H9 (cell line): Measurements from ENCODE around the gene THBS2. TPM values are rescaled to one million over a fixed set of nuclear protein-coding genes. Genes with fewer than 3 reads are reported as not detected.

Source experiments
- DNase-seq: peaks from one replicate; pipeline ENCODE4 v3.0.0-alpha.2; 2017
- H2AFZ ChIP-seq: one replicate; pipeline ENCODE4 v1.6.1; 2013; ENCODE audit warnings: mild to moderate bottlenecking, low read length, control low read depth, moderate library complexity
- H2AK5ac ChIP-seq: 2 replicates; pipeline ENCODE4 v1.6.1; 2013; ENCODE audit warnings: low read length, control low read depth, mixed read lengths; ENCODE audit not compliant: insufficient read length
- H2BK120ac ChIP-seq: one replicate; pipeline ENCODE4 v1.6.1; 2013; ENCODE audit warnings: low read depth, mild to moderate bottlenecking, low read length, control low read depth, inconsistent platforms; ENCODE audit not compliant: poor library complexity, severe bottlenecking
- H2BK12ac ChIP-seq: 2 replicates; pipeline ENCODE4 v1.6.1; 2013; ENCODE audit warnings: low read length, control low read depth, mixed read lengths, low read depth; ENCODE audit not compliant: insufficient read length
- H2BK15ac ChIP-seq: 2 replicates; pipeline ENCODE4 v1.6.1; 2013; ENCODE audit warnings: low read depth, low read length, control low read depth
- H2BK20ac ChIP-seq: one replicate; pipeline ENCODE4 v1.6.1; 2013; ENCODE audit warnings: low read depth, mild to moderate bottlenecking, low read length, control low read depth, inconsistent platforms; ENCODE audit not compliant: poor library complexity, severe bottlenecking
- H2BK5ac ChIP-seq: 2 replicates; pipeline ENCODE4 v1.6.1; 2013; ENCODE audit warnings: low read length, control low read depth, mixed read lengths; ENCODE audit not compliant: insufficient read length
- H3K14ac ChIP-seq: 2 replicates; pipeline ENCODE4 v1.6.1; 2013; ENCODE audit warnings: low read length, control low read depth; ENCODE audit not compliant: insufficient read depth
- H3K18ac ChIP-seq: 2 replicates; pipeline ENCODE4 v1.6.1; 2013; ENCODE audit warnings: low read depth, mild to moderate bottlenecking, mixed read lengths, low read length, control low read depth; ENCODE audit not compliant: insufficient read length
- H3K23ac ChIP-seq: 2 replicates; pipeline ENCODE4 v1.6.1; 2013; ENCODE audit warnings: low read length, control low read depth, mixed read lengths, low read depth; ENCODE audit not compliant: insufficient read length
- H3K23me2 ChIP-seq: 2 replicates; pipeline ENCODE4 v1.6.1; 2013; ENCODE audit warnings: low read depth, mild to moderate bottlenecking, mixed read lengths, low read length, control low read depth; ENCODE audit not compliant: insufficient read length, poor library complexity, severe bottlenecking
- H3K27ac ChIP-seq: 2 replicates; pipeline ENCODE4 v1.5.1; 2013; ENCODE audit warnings: low read length, control low read depth, mixed read lengths, low read depth; ENCODE audit not compliant: insufficient read length
- H3K27me3 ChIP-seq: 2 replicates; pipeline ENCODE4 v1.6.1; 2013; ENCODE audit warnings: low read length, control low read depth, inconsistent platforms; ENCODE audit not compliant: insufficient read depth
- H3K4ac ChIP-seq: 2 replicates; pipeline ENCODE4 v1.6.1; 2013; ENCODE audit warnings: low read depth, mild to moderate bottlenecking, control low read depth, inconsistent platforms, low read length, moderate library complexity
- H3K4me1 ChIP-seq: 2 replicates; pipeline ENCODE4 v1.6.1; 2013; ENCODE audit warnings: low read length, control low read depth, inconsistent platforms; ENCODE audit not compliant: insufficient read depth
- H3K4me2 ChIP-seq: 2 replicates; pipeline ENCODE4 v1.6.1; 2013; ENCODE audit warnings: low read length, control low read depth, mixed read lengths; ENCODE audit not compliant: insufficient read length, insufficient read depth
- H3K56ac ChIP-seq: 2 replicates; pipeline ENCODE4 v1.6.1; 2013; ENCODE audit warnings: low read depth, mild to moderate bottlenecking, mixed read lengths, low read length, control low read depth; ENCODE audit not compliant: insufficient read length
- H3K79me1 ChIP-seq: 2 replicates; pipeline ENCODE4 v1.6.1; 2013; ENCODE audit warnings: low read depth, mild to moderate bottlenecking, moderate library complexity, low read length, control low read depth, inconsistent platforms; ENCODE audit not compliant: insufficient read depth, poor library complexity, severe bottlenecking
- H3K79me2 ChIP-seq: 2 replicates; pipeline ENCODE4 v1.6.1; 2013; ENCODE audit warnings: low read length, control low read depth, inconsistent platforms; ENCODE audit not compliant: insufficient read depth
- H3K9ac ChIP-seq: 2 replicates; pipeline ENCODE4 v1.6.1; 2013; ENCODE audit warnings: low read length, control low read depth, mixed read lengths; ENCODE audit not compliant: insufficient read length; ENCODE audit errors: extremely low read depth
- H3K9me3 ChIP-seq: one replicate; pipeline ENCODE4 v1.6.1; 2013; ENCODE audit warnings: low read depth, low read length, inconsistent platforms; ENCODE audit not compliant: control insufficient read depth
- H3T11ph ChIP-seq: one replicate; pipeline ENCODE4 v1.6.1; 2013; ENCODE audit warnings: mild to moderate bottlenecking, low read length, control low read depth, inconsistent platforms
- H4K20me1 ChIP-seq: one replicate; pipeline ENCODE4 v1.6.1; 2013; ENCODE audit not compliant: control insufficient read depth, insufficient read length, insufficient read depth
- H4K5ac ChIP-seq: 2 replicates; pipeline ENCODE4 v1.6.1; 2013; ENCODE audit warnings: low read depth, mild to moderate bottlenecking, mixed read lengths, low read length, control low read depth; ENCODE audit not compliant: insufficient read length
- H4K8ac ChIP-seq: replicated peaks from 2 replicates; pipeline ENCODE4 v1.6.1; 2013; ENCODE audit warnings: low read length, control low read depth, mixed read lengths, low read depth; ENCODE audit not compliant: insufficient read length
- H4K91ac ChIP-seq: 2 replicates; pipeline ENCODE4 v1.6.1; 2013; ENCODE audit warnings: low read depth, mild to moderate bottlenecking, moderate library complexity, mixed read lengths, low read length, control low read depth; ENCODE audit not compliant: insufficient read length
- H3K27ac Mint-ChIP-seq, 3 experiments: 2 replicates in 2 of 3; 3 replicates in 1 of 3; pipeline ENCODE4 v1.8.0; 2020 to 2021; ENCODE audit warnings: mixed read lengths in 3 of 3, mild to moderate bottlenecking in 1 of 3, moderate library complexity in 1 of 3
- H3K27me3 Mint-ChIP-seq: 2 replicates; pipeline ENCODE4 v1.8.0; 2021; ENCODE audit warnings: low read depth, mild to moderate bottlenecking, moderate library complexity, mixed read lengths
- H3K36me3 Mint-ChIP-seq, 3 experiments: 2 replicates in 2 of 3; 3 replicates in 1 of 3; pipeline ENCODE4 v1.8.0; 2020 to 2021; ENCODE audit warnings: low read depth in 3 of 3, mixed read lengths in 3 of 3; ENCODE audit not compliant: insufficient read depth in 1 of 3
- H3K4me1 Mint-ChIP-seq, 2 experiments: 2 replicates each; pipeline ENCODE4 v1.8.0; 2020; ENCODE audit warnings: mixed read lengths in 2 of 2
- H3K4me3 Mint-ChIP-seq, 2 experiments: 2 replicates in 1 of 2; 3 replicates in 1 of 2; pipeline ENCODE4 v1.8.0; 2020 to 2021; ENCODE audit warnings: mild to moderate bottlenecking in 2 of 2, mixed read lengths in 2 of 2, moderate library complexity in 1 of 2
- H3K9me3 Mint-ChIP-seq, 2 experiments: 2 replicates in 1 of 2; 3 replicates in 1 of 2; pipeline ENCODE4 v1.8.0; 2020; ENCODE audit warnings: mild to moderate bottlenecking in 2 of 2, mixed read lengths in 2 of 2, moderate library complexity in 1 of 2
- WGBS: extraction: QIAGEN DNeasy Blood & Tissue Kit; methylation state at CpG from one replicate; pipeline ENCODE4 v1.1.7; 2013; ENCODE audit warnings: missing lambda C conversion rate, low lambda C conversion rate, mixed read lengths; ENCODE audit not compliant: insufficient read length; ENCODE audit errors: extremely low coverage; 5-methylcytosine and 5-hydroxymethylcytosine counted together
- total RNA-seq: library from RNA; stranded (reverse); gene quantifications from 2 replicates; pipeline ENCODE4 v1.2.1, GENCODE V29; 2021
- TF ChIP-seq, protein P1 (sequence below): fragments of 200-600 bp; sonication (generic); conservative IDR thresholded peaks from 3 replicates; pipeline ENCODE4 v1.8.0; 2021; ENCODE audit warnings: antibody characterized with exemption, mild to moderate bottlenecking

Gene THBS2
- total RNA-seq, 1 experiment from 2014 or later = 14.7 TPM

DNA sequence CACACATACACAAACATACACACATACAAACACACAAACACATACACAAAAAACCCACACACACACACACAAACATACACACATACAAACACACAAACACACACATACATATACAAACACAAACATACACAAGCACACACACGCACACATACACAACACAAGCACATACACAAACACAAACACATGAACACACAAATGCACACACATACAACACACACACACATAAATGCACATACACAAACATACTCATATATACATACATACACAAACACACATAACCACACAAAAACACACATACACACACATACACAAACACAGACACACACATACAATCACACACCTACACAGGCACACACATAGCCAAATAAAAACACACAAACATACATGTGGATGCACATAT lies 30.3 kb upstream of the THBS2 start:
- 100% methylated on average over 1 of the region's 1 CpG for WGBS
- no peak overlapping the region for H2AK5ac ChIP-seq
- H3K14ac ChIP-seq = no peak overlapping the region
- H3K27me3 ChIP-seq = no peaks in the 10 kb centered on the region
- H3K79me1 ChIP-seq = no peaks in the 10 kb centered on the region
- H4K5ac ChIP-seq = no peak overlapping the region
- no peak overlapping the region for H4K91ac ChIP-seq
- H3K9me3 ChIP-seq = no peaks in the 10 kb centered on the region
- no peak overlapping the region for H3T11ph ChIP-seq
- TF ChIP-seq, protein P1, sequence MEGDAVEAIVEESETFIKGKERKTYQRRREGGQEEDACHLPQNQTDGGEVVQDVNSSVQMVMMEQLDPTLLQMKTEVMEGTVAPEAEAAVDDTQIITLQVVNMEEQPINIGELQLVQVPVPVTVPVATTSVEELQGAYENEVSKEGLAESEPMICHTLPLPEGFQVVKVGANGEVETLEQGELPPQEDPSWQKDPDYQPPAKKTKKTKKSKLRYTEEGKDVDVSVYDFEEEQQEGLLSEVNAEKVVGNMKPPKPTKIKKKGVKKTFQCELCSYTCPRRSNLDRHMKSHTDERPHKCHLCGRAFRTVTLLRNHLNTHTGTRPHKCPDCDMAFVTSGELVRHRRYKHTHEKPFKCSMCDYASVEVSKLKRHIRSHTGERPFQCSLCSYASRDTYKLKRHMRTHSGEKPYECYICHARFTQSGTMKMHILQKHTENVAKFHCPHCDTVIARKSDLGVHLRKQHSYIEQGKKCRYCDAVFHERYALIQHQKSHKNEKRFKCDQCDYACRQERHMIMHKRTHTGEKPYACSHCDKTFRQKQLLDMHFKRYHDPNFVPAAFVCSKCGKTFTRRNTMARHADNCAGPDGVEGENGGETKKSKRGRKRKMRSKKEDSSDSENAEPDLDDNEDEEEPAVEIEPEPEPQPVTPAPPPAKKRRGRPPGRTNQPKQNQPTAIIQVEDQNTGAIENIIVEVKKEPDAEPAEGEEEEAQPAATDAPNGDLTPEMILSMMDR = no peak
- Mint-ChIP-seq H3K27me3 (no peaks in the 10 kb centered on the region; the same call in 1 of the 2 replicates), H3K36me3 (no peaks in the 10 kb centered on the region), H3K4me3 (no peak overlapping the region), H3K9me3 (no peaks in the 10 kb centered on the region; a peak in 1 of 5 replicates), H3K27ac (no peak overlapping the region), H3K4me1 (no peaks in the 10 kb centered on the region)
- H3K27ac ChIP-seq = no peak overlapping the region
- no peak overlapping the region for H2BK12ac ChIP-seq
- no peak overlapping the region for H3K23ac ChIP-seq
- no peak overlapping the region for H2BK15ac ChIP-seq
- no peaks in the 10 kb centered on the region for H3K23me2 ChIP-seq
- no peak overlapping the region for H3K4ac ChIP-seq
- H3K79me2 ChIP-seq = no peaks in the 10 kb centered on the region
- no peak for DNase-seq
- H3K4me1 ChIP-seq = no peaks in the 10 kb centered on the region
- H2BK120ac ChIP-seq = no peak overlapping the region
- H2BK20ac ChIP-seq = no peak overlapping the region
- H3K4me2 ChIP-seq = no peak overlapping the region
- H2BK5ac ChIP-seq = no peak overlapping the region
- no peak overlapping the region for H4K8ac ChIP-seq
- H3K56ac ChIP-seq = no peak overlapping the region
- no peak overlapping the region for H3K9ac ChIP-seq
- H3K18ac ChIP-seq = no peak overlapping the region
- no peak overlapping the region for H2AFZ ChIP-seq
- H4K20me1 ChIP-seq = no peaks in the 10 kb centered on the region
